Parathyroid adenoma (tissue), 2 donors: ENCODE data around the gene COL1A2.

Experiments
- H2AFZ ChIP-seq: fragments of 300-600 bp; sonication (generic); one replicate; pipeline ENCODE4 v1.7.0; 2017; ENCODE audit warnings: antibody characterized with exemption, mild to moderate bottlenecking
- H3K27ac ChIP-seq: fragments of 300-600 bp; sonication (generic); one replicate; pipeline ENCODE4 v1.7.0; 2017
- H3K27me3 ChIP-seq: fragments of 300-600 bp; sonication (generic); one replicate; pipeline ENCODE4 v1.7.0; 2017; ENCODE audit warnings: low read length; ENCODE audit not compliant: control insufficient read depth, insufficient read depth
- H3K36me3 ChIP-seq: fragments of 300-600 bp; sonication (generic); one replicate; pipeline ENCODE4 v1.7.0; 2017; ENCODE audit warnings: low read length; ENCODE audit not compliant: control insufficient read depth, insufficient read depth
- H3K4me1 ChIP-seq: fragments of 300-600 bp; sonication (generic); one replicate; pipeline ENCODE4 v1.7.0; 2017; ENCODE audit warnings: control low read depth
- H3K4me2 ChIP-seq: fragments of 300-600 bp; sonication (generic); one replicate; pipeline ENCODE4 v1.7.0; 2017; ENCODE audit warnings: low read length
- H3K4me3 ChIP-seq: fragments of 300-600 bp; sonication (generic); one replicate; pipeline ENCODE4 v1.7.0; 2017; ENCODE audit warnings: low read depth, low read length
- H3K79me2 ChIP-seq: fragments of 300-600 bp; sonication (generic); one replicate; pipeline ENCODE4 v1.7.0; 2017; ENCODE audit warnings: control low read depth
- H3K9ac ChIP-seq: fragments of 300-600 bp; sonication (generic); one replicate; pipeline ENCODE4 v1.7.0; 2017; ENCODE audit warnings: mild to moderate bottlenecking
- H3K9me3 ChIP-seq: fragments of 300-600 bp; sonication (generic); one replicate; pipeline ENCODE4 v1.7.0; 2017; ENCODE audit warnings: low read length; ENCODE audit not compliant: control insufficient read depth
- CTCF ChIP-seq: fragments of 300-600 bp; sonication (generic); IDR thresholded peaks from one replicate; pipeline ENCODE4 v1.7.0; 2017; ENCODE audit warnings: antibody characterized with exemption, mild to moderate bottlenecking
- donor health status: primary hyperparathyroidism.

Gene COL1A2

GRCh38 chr7:94441138-94441537 lies 46.4 kb downstream of the COL1A2 start:
- Histone ChIP-seq H3K36me3 (no peaks in the 10 kb centered on the region), H3K4me3 (no peak overlapping the region), H3K4me1 (no peaks in the 10 kb centered on the region), H3K27ac (no peak overlapping the region), H3K4me2 (no peak overlapping the region), H3K79me2 (no peaks in the 10 kb centered on the region), H3K27me3 (no peaks in the 10 kb centered on the region), H2AFZ (no peak overlapping the region), H3K9me3 (no peaks in the 10 kb centered on the region), H3K9ac (no peak overlapping the region)
- TF ChIP-seq CTCF: no peak

GRCh38 chr7:94442639-94443038 lies 47.9 kb downstream of the COL1A2 start:
- no peaks in the 10 kb centered on the region for H3K36me3 ChIP-seq
- no peaks in the 10 kb centered on the region for H3K9me3 ChIP-seq
- H3K4me1 ChIP-seq: no peaks in the 10 kb centered on the region
- no peaks in the 10 kb centered on the region for H3K79me2 ChIP-seq
- no peak overlapping the region for H3K4me3 ChIP-seq
- no peak overlapping the region for H3K4me2 ChIP-seq
- no peak for TF ChIP-seq CTCF
- H3K27ac ChIP-seq: no peak overlapping the region
- no peak overlapping the region for H3K9ac ChIP-seq
- no peaks in the 10 kb centered on the region for H3K27me3 ChIP-seq
- no peak overlapping the region for H2AFZ ChIP-seq

- H3K4me1 ChIP-seq: no peaks in the 10 kb centered on the region
- no peak for TF ChIP-seq CTCF
- H3K4me3 ChIP-seq: no peak overlapping the region
- H3K79me2 ChIP-seq: no peaks in the 10 kb centered on the region
- no peaks in the 10 kb centered on the region for H3K36me3 ChIP-seq
- H3K9me3 ChIP-seq: no peaks in the 10 kb centered on the region
- H2AFZ ChIP-seq: no peak overlapping the region
- H3K4me2 ChIP-seq: no peak overlapping the region
- H3K9ac ChIP-seq: no peak overlapping the region
- no peaks in the 10 kb centered on the region for H3K27me3 ChIP-seq
- H3K27ac ChIP-seq: no peak overlapping the region
Observed at GRCh38 chr7:94444813-94445212, 50.1 kb downstream of the COL1A2 start.

- Histone ChIP-seq H3K36me3 (no peaks in the 10 kb centered on the region), H3K27ac (no peak overlapping the region), H3K9me3 (no peaks in the 10 kb centered on the region), H3K4me1 (no peaks in the 10 kb centered on the region), H2AFZ (no peak overlapping the region), H3K4me2 (no peak overlapping the region), H3K9ac (no peak overlapping the region), H3K79me2 (no peaks in the 10 kb centered on the region), H3K27me3 (no peaks in the 10 kb centered on the region), H3K4me3 (no peak overlapping the region)
- TF ChIP-seq CTCF: no peak
Observed at GRCh38 chr7:94445696-94446194, 51.0 kb downstream of the COL1A2 start.

GRCh38 chr7:94446308-94446707 lies 51.6 kb downstream of the COL1A2 start:
- Histone ChIP-seq H3K4me3 (no peak overlapping the region), H3K27me3 (no peaks in the 10 kb centered on the region), H3K9ac (no peak overlapping the region), H3K4me2 (no peak overlapping the region), H3K9me3 (no peaks in the 10 kb centered on the region), H3K27ac (no peak overlapping the region), H3K4me1 (no peaks in the 10 kb centered on the region), H2AFZ (no peak overlapping the region), H3K36me3 (no peaks in the 10 kb centered on the region), H3K79me2 (no peaks in the 10 kb centered on the region)
- no peak for TF ChIP-seq CTCF
